Endometrium (tissue), 2 donors: Measurements from ENCODE around the gene SPDYE17.
"Not testable (repeated sequence)": the region's sequence is repeated elsewhere in the genome, so short reads cannot be mapped to it uniquely, and the experiment has no call there.

Experiments
- FAIRE-seq: peaks from 2 replicates; lab custom pipeline; 2012; peaks lifted over from hg19 to GRCh38; lab: Jason Lieb, UNC
- donor health status: control.
- donor health status: control.

SPDYE17 gene

DNA sequence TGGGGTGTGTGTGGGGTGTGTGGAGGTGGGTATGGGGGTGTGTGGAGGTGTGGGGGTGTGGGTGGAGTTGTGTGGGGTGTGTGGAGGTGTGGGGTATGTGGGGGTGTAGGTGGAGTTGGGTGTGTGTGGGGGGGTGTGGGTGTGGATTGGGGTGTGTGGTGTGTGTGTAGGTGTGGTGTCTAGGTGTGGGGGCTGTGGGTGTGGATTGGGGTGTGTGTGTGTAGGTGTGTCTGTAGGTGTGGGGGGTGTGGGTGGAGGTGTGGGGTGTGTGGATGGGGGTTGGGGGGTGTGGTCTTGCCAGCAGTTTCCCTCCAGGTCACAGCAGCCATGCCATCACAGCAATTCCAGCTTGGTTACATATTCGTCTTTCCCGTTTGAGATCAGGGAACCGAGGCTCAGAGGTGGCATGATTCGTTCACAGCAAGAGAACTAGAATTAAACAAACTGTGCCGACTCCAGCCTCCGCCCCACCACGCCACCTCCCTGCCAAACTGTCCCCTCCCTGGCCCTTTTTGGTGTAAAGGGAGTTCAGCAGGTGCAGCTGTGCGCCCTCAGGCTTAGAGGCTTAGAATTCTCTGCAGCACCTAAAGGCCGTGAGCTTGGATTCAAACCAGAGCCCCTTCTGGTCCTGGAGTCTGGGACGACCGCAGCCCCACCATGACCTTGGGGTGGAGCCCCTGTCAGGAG, 33.3 kb downstream of the SPDYE17 start:
- not testable (repeated sequence) for FAIRE-seq

DNA sequence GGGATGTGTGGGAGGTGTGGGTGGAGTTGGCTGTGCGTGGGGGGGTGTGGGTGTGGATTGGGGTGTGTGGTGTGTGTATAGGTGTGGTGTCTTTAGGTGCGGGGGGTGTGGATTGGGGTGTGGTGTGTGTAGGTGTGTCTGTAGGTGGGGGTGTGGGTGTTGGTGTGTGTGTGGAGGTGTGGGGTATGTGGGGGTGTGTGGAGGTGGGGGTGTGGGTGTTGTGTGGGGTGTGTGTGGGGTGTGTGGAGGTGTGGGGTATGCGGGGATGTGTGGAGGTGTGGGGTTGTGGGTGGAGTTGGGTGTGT, 33.9 kb downstream of the SPDYE17 start:
- no peak for FAIRE-seq

DNA sequence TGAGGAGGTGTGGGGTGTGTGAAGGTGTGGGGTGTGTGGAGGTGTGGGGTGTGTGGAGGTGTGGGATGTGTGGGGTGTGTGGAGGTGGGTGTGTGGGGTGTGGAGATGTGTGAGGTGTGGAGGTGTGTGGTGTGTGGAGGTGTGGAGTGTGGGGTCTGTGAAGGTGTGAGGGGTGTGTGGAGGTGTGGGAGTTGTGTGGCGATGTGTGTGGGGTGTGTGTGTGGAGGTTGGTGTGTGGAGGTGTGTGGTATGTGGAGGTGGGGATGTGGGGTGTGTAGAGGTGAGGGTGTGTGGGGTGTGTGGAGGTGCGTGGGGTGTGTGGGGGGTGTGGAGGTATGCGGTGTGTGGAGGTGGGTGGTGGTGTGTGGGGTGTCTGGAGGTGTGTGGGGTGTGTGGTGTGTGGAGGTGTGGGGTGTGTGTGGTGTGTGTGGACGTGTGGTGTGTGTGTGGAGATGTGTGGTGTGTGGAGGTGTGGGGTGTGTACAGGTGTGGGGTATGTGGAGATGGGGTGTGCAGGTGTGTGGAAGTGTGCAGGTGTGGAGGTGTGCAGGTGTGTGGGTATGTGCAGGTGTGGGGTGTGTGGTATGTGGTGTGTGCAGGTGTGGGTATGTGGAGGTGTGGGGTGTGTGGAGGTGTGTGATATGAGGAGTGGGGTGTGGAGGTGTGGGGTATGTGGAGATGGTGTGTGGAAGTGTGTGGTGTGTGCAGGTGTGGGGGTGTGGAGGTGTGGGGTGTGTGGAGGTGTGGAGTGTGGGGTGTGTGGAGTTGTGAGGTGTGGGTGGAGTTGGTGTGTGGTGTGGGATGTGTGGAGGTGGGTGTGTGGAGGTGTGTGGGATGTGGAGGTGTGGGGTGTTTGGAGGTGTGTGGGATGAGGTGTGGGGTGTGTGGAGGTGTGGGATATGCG, 34.5 kb downstream of the SPDYE17 start:
- FAIRE-seq: no peak

DNA sequence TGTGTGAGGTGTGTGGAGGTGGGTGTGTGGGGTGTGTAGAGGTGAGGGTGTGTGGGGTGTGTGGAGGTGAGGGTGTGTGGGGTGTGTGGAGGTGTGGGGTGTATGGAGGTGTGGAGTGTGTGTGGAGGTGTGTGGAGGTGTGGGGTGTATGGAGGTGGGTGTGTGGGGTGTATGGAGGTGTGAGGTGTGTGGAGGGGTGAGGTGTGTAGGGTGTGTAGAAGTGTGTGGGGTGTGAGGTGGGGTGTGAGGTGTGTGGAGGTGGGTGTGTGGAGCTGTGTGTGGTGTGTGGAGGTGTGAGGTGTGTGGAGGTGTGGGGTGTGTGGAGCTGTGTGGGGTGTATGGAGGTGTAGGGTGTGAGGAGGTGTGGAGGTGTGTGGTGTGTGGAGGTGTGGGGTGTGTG, 35.2 kb downstream of the SPDYE17 start:
- not testable (repeated sequence) for FAIRE-seq

DNA sequence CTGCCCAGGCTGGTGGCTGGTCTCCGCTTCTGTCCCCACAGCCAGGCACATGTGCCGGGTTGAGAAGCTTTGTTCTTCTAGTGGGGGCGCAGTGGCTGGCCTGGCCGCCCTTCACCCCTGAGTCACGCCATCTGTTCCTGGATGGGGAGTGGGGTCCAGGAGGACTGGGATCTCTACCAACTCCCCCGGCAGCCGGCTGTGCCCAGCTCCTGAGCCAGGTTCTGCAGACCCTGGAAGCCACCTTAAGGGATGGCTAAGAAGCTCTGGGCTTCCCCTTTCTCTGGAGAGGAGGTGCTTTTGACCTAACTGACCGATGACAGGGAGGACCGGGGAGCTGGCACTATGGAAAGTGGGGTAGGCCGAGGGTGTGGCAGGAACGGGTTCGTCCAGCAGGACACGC, 37.9 kb downstream of the SPDYE17 start:
- FAIRE-seq: not testable (repeated sequence)

DNA sequence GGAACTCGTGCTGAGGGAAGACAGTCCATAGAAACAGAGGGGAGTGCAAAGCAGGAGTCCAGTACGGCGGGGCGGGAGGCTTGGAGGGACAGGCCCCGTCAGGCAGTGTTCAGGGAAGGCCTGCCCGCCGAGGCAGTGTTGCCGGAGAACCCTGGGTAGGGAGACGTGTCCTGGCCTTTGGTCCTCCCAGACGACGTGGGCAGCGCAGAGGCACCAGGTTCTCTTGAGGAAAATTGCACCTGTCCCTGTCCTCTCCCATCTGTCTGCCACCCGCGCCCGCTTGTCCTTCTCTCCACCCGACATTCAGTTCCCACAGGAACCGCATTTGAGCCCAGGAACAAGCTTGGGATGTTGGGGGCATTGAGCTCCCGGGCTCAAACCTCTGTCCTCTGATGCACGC, 38.3 kb downstream of the SPDYE17 start:
- not testable (repeated sequence) for FAIRE-seq

DNA sequence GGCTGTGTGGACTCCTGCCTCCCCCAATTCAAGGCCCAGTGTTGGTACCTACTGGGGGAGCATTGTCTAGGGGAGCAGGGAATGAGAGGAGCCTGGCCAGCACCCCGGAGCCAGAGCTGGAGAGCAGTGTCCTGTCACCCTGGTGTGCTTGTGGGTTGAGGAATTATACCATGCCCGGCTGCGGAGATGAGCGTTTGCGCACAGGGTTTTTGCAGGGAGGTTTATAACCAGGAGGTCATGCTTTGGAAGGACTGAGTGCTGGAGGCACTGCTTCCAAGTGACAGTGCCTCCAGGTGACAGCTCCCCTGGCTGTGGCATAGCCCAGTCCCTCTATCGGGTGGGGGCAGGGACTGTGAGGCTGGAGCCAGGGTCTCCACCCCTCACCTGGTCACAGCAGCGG, 39.3 kb downstream of the SPDYE17 start:
- FAIRE-seq: not testable (repeated sequence)

DNA sequence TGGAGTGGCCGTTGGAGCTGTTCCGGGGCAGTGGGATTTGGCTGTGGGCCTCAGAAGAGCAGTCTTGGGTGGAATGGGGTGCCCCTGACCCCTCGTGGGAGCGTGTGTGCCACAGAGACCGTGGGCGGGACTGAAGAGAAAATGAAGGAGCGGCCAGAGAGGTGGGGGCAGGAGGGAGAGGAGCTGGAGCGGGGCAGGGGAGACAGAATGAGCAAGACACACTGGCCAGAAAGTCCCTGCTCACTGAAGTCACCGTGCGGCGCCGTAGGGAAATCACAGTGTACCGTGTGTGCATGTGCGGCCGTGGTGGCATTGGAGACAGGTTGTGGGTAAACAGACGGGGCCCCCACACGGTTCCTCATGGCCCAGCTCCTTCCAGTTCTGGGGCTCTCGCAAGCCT, 40.0 kb downstream of the SPDYE17 start:
- not testable (repeated sequence) for FAIRE-seq

DNA sequence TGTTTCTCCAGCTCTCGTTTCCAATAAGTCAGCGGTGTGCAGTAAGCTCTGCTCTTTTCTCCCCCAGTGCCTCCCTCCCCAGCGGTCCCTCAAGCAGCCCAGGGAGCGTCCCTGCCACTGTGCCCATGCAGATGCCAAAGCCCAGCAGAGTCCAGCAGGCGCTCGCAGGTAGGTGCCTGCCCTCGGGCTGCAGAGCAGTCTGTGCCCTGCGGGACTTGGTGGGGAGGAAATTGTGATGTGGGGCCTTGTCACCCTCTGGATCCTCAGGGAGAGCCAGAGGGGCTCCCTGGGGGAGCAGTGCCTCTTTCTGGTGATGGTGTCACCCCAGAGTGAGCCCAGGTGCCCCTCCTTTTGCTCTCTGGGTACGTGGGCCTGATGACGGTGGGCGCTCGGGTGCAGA, 42.0 kb downstream of the SPDYE17 start:
- not testable (repeated sequence) for FAIRE-seq

DNA sequence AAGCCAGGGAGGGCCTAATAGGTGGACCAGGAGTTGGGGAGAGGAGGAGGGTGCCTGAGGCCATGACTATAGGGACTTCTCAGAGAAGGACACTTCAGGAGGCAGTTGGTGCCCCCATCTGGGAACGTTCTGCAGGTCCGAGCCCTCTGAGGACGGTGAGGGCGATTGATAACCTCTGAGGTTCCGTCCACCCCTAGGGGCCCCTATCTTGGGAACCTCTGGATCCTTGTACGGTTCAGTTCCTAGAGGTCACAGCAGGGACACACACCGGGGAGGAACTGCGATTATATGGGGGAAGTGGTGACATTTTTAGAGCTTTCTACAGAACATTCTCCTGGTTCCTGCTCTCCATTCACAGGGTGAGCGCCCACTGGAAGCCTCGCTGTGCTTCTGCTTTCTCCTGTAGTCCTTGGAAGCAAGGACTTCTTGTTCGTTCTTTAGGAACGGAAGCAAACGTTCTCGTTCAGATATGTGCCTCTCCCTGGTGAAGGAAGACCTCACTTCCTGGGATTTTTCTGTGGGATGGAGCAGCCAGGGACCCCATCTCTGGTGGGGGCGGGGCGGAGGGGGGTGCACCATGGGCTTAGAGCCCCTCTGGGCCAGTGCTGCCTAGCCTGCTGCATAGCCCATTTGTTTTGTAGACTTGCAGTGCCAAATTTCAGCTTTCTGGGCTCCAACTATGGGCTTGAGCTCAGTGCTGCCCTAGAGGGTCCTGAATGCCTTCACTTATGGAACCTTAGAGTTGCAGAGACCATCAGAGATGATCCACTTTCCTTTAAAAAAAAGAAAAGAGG, 46.0 kb downstream of the SPDYE17 start:
- FAIRE-seq: not testable (repeated sequence)

DNA sequence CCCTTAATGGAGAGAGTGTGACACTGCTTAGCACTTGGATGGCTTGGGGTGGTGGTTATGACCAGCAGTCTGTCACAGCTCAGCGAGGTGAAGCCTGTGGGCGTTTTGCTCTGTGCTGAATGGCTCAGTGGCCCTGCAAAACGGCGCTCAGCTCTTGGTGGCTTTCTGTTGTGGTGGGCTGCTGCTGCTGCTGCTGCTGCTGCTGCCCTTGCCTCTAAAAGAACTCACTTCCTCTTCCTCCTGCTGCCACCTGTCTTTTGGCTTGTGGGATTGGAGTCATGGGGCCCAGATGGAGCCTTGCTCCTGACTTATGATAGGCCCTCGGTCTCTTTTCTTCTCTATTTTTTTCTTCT, 47.4 kb downstream of the SPDYE17 start:
- FAIRE-seq: not testable (repeated sequence)

DNA sequence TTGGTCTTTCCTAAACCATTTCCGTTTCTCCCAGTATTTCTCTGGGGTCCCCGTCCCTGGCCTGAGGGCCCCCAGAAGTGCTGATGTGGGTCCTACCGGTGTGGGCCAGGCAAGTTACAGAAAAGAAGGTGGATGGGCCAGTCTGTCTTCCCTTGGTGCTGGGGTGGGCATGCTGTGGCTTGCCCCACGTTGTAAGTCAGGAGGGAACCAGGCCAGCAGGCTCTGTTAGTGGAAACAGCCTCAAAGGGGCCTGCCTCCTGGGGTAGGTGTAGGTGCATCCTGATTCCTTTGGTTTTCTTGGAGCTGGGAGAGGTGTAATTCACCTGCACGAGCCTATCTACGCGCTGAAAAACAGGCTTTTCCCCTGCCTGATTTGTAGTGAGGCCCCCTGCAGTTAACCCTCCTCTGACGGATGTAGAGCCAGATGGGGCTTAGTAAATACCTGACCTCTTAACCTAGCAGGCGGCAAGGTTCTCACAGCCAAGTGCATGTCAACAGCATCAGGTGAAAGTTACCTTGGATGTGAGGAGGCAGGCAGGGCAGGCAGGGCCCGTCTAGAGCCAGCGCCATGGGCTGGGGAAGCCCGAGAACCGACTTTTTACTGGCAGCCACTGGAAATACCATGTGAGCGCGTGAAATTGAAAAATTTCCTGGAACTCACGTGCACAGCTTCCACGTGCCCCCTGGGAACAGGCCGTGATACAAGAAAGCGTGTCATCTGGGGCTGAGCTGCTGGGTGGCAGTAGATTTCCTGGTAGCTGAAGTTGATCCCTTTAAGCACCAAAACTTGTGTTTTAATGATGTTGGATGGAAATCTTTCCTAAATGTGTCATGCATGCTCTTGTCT, 48.0 kb downstream of the SPDYE17 start:
- not testable (repeated sequence) for FAIRE-seq

DNA sequence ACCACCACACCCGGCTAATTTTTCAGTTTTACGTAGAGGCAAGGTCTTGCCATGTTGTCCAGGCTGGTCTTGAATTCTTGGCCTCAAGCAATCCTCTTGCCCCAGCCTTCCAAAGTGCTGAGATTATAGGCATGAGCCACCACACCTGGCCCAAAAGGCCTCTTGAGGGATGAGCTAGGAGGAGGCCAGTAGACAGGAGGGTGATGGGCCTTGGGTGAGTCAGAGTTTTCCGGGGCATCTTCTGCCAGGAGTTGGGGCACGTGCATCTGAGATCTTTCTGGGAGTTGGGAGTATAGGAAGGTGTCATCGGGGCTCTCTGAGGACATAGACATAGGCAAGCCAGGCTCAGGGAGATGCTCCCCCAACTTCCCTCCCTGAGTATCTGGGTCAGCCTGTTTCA, 48.8 kb downstream of the SPDYE17 start:
- FAIRE-seq: not testable (repeated sequence)

DNA sequence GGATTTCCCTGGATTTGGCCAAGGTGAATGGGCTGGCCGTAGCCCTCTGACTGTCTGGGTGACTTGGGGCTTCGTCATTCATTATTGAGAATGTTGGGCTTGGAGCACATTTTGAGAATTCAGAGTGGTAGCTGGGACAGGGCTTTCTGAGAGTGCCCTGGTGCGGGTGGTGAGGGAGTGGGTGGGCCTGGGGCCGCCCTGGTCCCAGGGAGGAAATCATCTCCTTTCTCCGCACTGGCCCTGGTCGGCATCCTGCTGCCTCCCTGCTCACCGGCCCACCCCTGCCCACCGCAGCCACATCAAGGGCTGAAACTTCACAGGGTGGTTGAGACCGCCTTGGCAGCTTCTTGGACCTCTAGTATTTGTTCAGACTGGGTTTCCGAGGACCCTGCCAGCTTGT, 49.7 kb downstream of the SPDYE17 start:
- FAIRE-seq: not testable (repeated sequence)

DNA sequence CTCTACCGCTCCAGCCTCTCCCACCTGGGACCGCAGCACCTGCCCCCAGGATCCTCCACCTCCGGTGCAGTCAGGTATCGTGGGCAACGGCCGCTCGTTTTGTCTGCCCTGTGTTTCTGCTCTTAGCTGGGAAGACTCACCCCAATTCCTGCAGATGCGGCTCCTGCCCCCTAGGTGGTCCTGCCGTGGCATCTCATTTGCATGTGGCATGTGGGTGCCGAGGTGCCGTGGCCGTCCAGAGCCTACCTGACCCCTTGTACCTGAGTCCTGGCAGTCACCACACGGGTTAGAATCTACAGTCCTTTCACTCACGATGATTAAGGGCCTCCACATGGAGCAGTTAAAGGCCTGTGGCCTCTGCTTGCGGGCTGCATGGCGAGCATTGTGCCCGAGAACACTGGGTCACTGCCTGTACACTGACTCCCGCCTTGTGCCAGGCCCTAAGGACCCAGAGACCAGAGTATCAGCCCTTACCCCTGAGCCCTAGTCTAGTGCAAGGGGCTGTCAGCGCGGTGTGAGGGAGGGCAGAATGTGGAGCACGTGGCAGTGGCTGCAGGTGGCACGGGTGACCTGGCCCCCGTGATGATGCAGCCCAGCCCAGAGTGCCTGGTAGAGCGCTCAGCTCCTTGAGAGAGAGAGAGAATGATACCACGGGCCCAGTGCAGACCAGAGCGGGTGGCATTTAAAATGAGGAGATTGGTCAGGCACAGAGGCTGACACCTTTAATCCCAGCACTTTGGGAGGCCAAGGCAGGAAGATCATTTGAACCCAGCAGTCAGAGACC, 50.8 kb downstream of the SPDYE17 start:
- not testable (repeated sequence) for FAIRE-seq

DNA sequence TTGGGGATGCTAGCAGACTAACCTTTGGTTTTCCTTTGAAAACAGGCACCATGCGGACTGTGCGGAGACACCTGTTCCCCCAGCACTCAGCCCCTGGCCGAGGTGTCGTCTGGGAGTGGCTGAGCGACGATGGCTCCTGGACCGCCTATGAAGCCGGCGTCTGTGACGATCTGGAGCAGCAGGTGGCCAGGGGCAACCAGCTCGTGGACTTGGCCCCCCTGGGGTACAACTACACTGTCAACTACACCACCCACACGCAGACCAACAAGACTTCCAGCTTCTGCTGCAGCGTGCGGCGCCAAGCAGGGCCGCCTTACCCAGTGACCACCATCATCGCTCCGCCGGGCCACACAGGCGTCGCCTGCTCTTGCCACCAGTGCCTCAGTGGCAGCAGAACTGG, 51.6 kb downstream of the SPDYE17 start:
- not testable (repeated sequence) for FAIRE-seq

DNA sequence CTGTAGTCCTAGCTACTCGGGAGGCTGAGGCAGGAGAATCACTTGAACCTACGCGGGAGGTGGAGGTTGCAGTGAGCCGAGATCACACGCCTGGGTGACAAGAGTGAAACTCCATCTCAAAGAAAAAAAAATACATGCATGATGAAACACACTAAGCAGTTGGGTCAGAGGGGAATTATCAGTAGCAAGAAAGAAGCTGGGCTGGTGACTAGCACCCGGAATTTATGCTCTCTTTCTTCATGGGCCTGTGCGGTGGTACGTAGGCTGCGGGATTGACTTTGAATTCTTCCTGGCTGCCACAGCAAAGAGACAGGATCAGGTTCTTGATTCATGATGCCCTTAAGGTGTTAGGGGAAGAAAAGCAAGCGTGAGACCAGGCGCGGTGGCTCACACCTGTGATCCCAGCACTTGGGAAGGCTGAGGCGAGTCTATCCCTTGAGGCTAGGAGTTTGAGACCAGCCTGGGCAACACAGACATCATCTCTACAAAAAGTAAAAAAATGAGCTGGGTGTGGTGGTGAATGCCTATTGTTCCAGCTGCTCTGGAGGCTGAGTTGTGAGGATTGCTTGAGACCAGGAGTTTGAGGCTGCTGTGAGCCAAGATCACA, 54.3 kb downstream of the SPDYE17 start:
- FAIRE-seq: not testable (repeated sequence)

DNA sequence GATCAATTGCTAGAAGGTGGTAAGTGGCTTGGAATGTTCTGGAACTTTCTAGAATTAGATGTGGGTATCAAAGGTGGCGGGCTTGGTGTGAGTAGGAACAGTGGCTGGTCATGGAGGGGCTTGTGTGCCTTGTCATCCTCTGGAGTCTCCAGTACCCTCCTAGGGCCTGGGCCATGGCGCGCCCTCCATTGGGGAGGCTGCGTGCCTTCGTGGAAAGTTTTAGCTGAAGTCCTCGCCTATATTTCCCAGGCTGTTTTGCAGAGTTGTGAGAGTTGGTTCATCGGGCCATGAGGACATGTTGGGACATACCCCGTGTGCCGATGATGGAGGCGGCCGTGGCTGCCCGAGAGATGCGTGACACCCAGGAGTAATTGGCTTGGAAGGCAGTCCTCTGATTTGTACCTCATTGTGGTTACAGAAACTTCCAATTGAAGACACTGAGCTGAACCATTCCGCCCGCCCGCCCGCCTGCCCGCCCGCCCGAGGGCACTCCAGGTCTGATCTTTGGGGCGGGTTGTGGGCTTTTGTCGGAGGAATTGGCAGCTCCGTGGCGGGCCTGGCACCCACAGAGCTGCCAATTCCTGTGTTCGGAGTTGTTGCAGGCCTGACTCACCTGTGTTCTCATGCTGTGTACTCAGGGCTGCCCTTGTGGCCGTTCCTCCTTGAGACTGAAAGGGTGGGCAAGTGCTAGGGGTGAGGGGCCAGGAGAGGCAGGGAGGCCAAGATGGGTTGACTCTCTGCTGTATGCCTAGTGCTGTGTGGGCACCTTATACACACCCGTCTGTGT, 57.2 kb downstream of the SPDYE17 start:
- not testable (repeated sequence) for FAIRE-seq

DNA sequence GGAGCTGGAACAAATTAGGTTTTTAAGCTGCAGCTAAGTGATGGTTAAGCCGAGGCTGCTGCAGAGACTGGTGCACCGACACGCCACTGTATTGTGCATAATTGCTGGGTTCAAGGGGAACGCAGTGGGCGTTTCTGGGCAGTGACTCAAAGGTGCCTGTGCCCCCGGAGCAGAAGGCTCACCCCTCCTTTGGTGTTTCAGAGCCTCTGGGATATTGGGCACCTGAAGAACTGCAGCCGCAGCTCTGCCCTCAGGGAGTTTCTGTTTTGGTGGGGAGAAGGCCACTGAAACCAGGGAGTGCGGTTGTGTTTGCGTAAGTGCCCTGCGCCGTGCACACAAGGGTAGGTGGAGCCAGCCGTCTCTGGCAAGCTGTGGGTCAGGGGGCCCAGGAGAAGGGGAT, 57.8 kb downstream of the SPDYE17 start:
- FAIRE-seq: not testable (repeated sequence)

DNA sequence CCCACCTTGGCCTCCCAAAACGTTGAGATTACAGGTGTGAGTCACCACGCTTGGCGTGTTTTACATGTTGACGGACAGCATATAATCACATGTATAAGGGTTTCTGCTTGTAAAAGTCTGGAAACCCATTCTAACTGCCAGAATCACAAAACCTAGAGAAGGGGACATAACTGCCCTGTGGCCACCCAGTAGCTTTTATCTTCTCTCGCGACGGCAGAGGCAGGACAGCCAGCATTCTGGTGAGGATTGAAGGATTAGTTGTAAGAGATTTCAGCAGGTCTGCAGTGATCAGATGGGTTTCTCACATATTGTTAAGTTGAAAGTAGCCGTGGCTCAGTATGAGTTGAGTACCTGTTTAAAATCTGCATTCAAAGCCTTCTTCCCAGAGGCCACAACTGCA, 59.8 kb downstream of the SPDYE17 start:
- FAIRE-seq: not testable (repeated sequence)
